IPS-18a (cell line): ENCODE results near the gene MAP4K5.
"Not testable (repeated sequence)": the region's sequence is repeated elsewhere in the genome, so short reads cannot be mapped to it uniquely, and the experiment has no call there.

Source experiments
- H3K27ac ChIP-seq: one replicate; pipeline ENCODE4 v1.5.1; 2013; ENCODE audit warnings: low read length
- H3K27me3 ChIP-seq: one replicate; pipeline ENCODE4 v1.6.1; 2013; ENCODE audit warnings: mild to moderate bottlenecking, low read length; ENCODE audit not compliant: control insufficient read depth, insufficient read depth
- H3K36me3 ChIP-seq: one replicate; pipeline ENCODE4 v1.6.1; 2013; ENCODE audit warnings: low read depth, low read length; ENCODE audit not compliant: control insufficient read depth
- H3K4me1 ChIP-seq: one replicate; pipeline ENCODE4 v1.6.1; 2013; ENCODE audit warnings: low read depth, low read length; ENCODE audit not compliant: control insufficient read depth
- H3K4me3 ChIP-seq: one replicate; pipeline ENCODE4 v1.5.1; 2013; ENCODE audit warnings: low read length
- H3K9ac ChIP-seq: one replicate; pipeline ENCODE4 v1.6.1; 2013; ENCODE audit warnings: mild to moderate bottlenecking, low read length, moderate library complexity
- H3K9me3 ChIP-seq: one replicate; pipeline ENCODE4 v1.6.1; 2013; ENCODE audit warnings: low read depth, low read length; ENCODE audit not compliant: control insufficient read depth

The MAP4K5 gene

DNA sequence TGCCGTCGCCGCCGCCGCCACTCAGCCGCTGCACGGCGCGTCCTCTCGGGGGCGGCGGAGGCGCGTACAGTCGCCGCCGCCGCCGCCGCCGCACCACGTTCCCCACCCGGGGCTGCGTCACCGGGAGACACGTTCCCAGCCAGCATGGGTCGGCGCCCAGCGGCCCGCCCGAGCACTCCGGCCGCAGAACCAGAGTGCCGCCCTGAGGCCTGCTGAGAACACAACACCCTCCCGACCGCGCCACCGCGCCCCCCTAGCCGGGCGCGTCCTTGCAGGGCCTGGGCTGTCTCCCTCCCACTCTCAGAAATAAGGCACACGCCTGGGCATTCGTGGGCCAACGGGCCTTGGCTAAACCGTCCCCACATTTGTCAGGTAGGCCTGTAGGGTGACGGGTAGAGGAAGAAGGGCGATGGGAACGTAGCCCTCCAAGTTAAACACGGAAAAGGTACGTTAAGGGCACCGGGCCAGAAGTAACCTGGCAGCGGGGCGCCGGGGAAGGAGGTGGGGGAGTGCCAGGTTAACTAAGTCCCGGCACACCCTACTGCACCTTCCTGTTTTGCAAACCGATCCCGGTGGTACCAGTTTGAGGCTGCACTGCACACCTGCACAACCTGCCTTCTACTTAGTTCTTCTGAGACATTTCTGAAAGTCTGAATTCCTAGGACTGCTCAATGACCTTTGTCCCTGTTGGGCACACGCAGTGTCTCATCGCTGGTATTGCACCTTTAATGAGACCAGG, at the start of gene MAP4K5:
Gene MAP4K5 (minus strand): TSS at position 68 of the 739 bp plus-strand sequence. CDS start 520 bp downstream, outside the sequence.
- Histone ChIP-seq H3K9ac (peak within 1 kb of the TSS; percentile 92), H3K27me3 (peaks cover 13% of the 10 kb centered on the region), H3K4me1 (peaks cover 16% of the 10 kb centered on the region), H3K36me3 (no peaks in the 10 kb centered on the region), H3K27ac (peak within 1 kb of the TSS; percentile 36), H3K4me3 (peak within 1 kb of the TSS; percentile 95), H3K9me3 (no peaks in the 10 kb centered on the region)

- Histone ChIP-seq H3K27ac (no peak overlapping the region), H3K9me3 (no peaks in the 10 kb centered on the region), H3K27me3 (no peaks in the 10 kb centered on the region), H3K4me3 (no peak overlapping the region), H3K36me3 (no peaks in the 10 kb centered on the region), H3K9ac (no peak overlapping the region), H3K4me1 (no peaks in the 10 kb centered on the region)
These were observed 46.1 kb upstream of the MAP4K5 start for GRCh38 chr14:50578433-50578832.

DNA sequence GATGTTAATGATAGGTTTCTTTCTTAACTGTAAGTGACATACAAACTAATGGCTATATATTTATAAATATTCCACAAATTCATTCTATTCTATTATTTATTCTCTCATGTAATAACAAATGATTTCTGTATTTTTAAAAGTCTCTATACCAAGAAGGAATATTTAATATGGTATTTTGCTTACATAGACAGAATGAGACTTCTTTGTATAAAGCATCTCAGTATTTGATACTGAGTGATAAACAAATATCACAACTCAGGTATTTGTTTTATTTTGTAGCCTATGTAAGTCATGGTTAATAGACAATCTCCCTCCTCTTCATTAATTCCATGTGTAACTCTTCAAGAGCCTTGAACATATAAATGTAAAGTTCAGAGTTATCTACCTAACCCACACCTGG, 45.6 kb upstream of the MAP4K5 start:
- H3K36me3 ChIP-seq = no peaks in the 10 kb centered on the region
- no peak overlapping the region for H3K4me3 ChIP-seq
- H3K9me3 ChIP-seq = no peaks in the 10 kb centered on the region
- H3K27ac ChIP-seq = no peak overlapping the region
- no peaks in the 10 kb centered on the region for H3K27me3 ChIP-seq
- no peak overlapping the region for H3K9ac ChIP-seq
- H3K4me1 ChIP-seq = no peaks in the 10 kb centered on the region

- Histone ChIP-seq H3K27me3 (no peaks in the 10 kb centered on the region), H3K9ac (no peak overlapping the region), H3K9me3 (no peaks in the 10 kb centered on the region), H3K36me3 (no peaks in the 10 kb centered on the region), H3K4me1 (no peaks in the 10 kb centered on the region), H3K4me3 (no peak overlapping the region), H3K27ac (no peak overlapping the region)
These were observed 43.4 kb upstream of the MAP4K5 start for GRCh38 chr14:50575769-50576168.

DNA sequence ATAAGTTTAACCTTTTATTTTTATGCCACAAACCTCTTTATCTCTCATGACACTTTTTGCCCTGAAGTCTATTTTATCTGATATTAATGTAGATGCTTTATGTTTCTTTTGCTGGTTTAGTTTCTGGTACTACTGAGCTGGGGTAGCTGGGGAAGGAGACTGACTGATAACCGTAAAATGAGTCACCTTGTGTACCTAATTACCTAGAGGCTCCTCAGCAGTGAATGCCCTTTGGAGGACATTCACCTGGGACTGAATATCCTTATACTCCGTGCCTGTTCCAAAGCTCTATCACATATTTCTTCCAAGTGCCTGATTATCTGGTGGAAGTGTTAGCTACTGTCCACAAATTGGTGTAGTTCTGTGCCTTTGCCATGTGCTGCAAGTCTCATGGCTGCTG, 41.5 kb upstream of the MAP4K5 start:
- H3K9me3 ChIP-seq = peaks cover 8% of the 10 kb centered on the region
- no peak overlapping the region for H3K4me3 ChIP-seq
- H3K27ac ChIP-seq = no peak overlapping the region
- H3K36me3 ChIP-seq = no peaks in the 10 kb centered on the region
- no peaks in the 10 kb centered on the region for H3K27me3 ChIP-seq
- no peak overlapping the region for H3K9ac ChIP-seq
- no peaks in the 10 kb centered on the region for H3K4me1 ChIP-seq

DNA sequence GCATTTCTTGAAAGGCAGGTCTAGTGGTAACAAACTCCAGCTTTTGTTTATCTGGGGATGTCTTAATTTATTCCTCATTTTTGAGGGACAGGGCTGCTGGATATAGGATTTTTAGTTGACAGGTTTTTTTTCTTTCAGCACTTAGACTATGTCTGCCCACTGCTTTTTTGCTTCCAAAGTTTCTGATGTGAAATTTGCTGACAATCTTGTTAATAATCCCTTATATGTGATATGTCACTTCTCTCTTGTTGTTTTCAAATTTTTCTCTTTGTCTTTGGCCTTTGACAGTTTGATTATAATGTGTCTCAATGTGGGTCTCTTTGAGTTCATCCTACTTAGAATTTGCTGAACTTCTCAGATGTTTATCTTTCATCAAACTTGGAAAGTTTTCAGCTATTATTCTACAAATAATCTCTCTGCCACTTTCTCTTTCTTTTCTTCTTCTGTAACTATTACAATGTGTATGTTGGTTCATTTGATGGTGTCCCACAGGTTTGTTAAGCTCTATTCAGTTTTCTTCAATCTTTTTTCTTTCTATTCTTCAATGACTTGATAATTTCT, 37.4 kb upstream of the MAP4K5 start:
- H3K36me3 ChIP-seq = no peaks in the 10 kb centered on the region
- H3K4me3 ChIP-seq = no peak overlapping the region
- no peak overlapping the region for H3K9ac ChIP-seq
- no peak overlapping the region for H3K27ac ChIP-seq
- H3K27me3 ChIP-seq = no peaks in the 10 kb centered on the region
- no peaks in the 10 kb centered on the region for H3K4me1 ChIP-seq
- H3K9me3 ChIP-seq = peaks cover 8% of the 10 kb centered on the region

- Histone ChIP-seq H3K27ac (no peak overlapping the region), H3K36me3 (no peaks in the 10 kb centered on the region), H3K27me3 (peaks cover 35% of the 10 kb centered on the region), H3K4me3 (no peak overlapping the region), H3K4me1 (peaks cover 7% of the 10 kb centered on the region), H3K9me3 (no peaks in the 10 kb centered on the region), H3K9ac (no peak overlapping the region)
These were observed 30.5 kb upstream of the MAP4K5 start for GRCh38 chr14:50562841-50563240.

- Histone ChIP-seq H3K4me3 (peak overlapping the region; percentile 96), H3K36me3 (no peaks in the 10 kb centered on the region), H3K9me3 (no peaks in the 10 kb centered on the region), H3K27me3 (peaks cover 40% of the 10 kb centered on the region), H3K27ac (no peak overlapping the region), H3K9ac (peak overlapping the region; percentile 75), H3K4me1 (peaks cover 7% of the 10 kb centered on the region)
These were observed 28.5 kb upstream of the MAP4K5 start for GRCh38 chr14:50560931-50561285.

- H3K9ac ChIP-seq = peak within 1 kb of the TSS; percentile 75
These were observed 27.9 kb upstream of the MAP4K5 start, which contains the start of gene ATL1 for GRCh38 chr14:50559990-50560930. Gene ATL1, plus strand, starts transcription at chr14:50560145. Its CDS starts 121 bp downstream, at chr14:50560266.

GRCh38 chr14:50552796-50553195, 20.4 kb upstream of the MAP4K5 start:
- not testable (repeated sequence) for H3K4me1 ChIP-seq, H3K9me3 ChIP-seq, H3K36me3 ChIP-seq, H3K27ac ChIP-seq, H3K4me3 ChIP-seq, H3K9ac ChIP-seq, H3K27me3 ChIP-seq

More at GRCh38 chr14:50559990-50560930, 27.9 kb upstream of the MAP4K5 start, which contains the start of gene ATL1:
- Histone ChIP-seq H3K27ac (no peak within 1 kb of the TSS), H3K4me1 (peaks cover 7% of the 10 kb centered on the region), H3K4me3 (peak within 1 kb of the TSS; percentile 96), H3K9me3 (no peaks in the 10 kb centered on the region), H3K27me3 (peaks cover 40% of the 10 kb centered on the region), H3K36me3 (no peaks in the 10 kb centered on the region)

DNA sequence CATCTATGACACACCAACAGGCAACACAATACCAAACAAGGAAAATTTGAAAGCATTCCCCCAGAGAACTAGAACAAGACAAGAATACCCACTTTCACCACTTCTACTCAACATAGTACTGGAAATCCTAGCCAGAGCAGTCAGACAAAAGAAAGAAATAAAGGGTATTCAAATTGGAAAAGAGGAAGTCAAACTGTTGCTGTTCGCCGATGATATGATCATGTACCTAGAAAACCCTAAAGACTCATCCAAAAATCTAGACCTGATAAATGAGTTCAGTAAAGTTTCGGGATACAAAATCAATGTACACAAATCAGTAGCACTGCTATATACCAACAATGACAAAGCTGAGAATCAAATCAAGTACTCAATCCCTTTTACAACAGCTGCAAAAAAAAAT, 19.5 kb upstream of the MAP4K5 start:
- H3K9ac ChIP-seq = no peak overlapping the region

More for the DNA sequence above, 19.5 kb upstream of the MAP4K5 start:
- no peaks in the 10 kb centered on the region for H3K4me1 ChIP-seq
- no peaks in the 10 kb centered on the region for H3K9me3 ChIP-seq
- H3K27ac ChIP-seq = no peak overlapping the region
- H3K4me3 ChIP-seq = no peak overlapping the region
- no peaks in the 10 kb centered on the region for H3K36me3 ChIP-seq
- no peaks in the 10 kb centered on the region for H3K27me3 ChIP-seq
